ENCODE data around the gene FAM83C. TPM values are rescaled to one million over a fixed set of nuclear protein-coding genes. Genes with fewer than 3 reads are reported as not detected.

FAM83C gene
- polyA plus RNA-seq, 1 of the 3 experiments (the other 2 are of a cell fraction) = not detected

- 80% methylated on average over 1 of the region's 12 CpGs for WGBS (ENCODE audit: low lambda C conversion rate)
Measured at GRCh38 chr20:35286077-35286898, 5.9 kb downstream of the FAM83C start.

GRCh38 chr20:35285806-35286076, 6.5 kb downstream of the FAM83C start:
- Histone ChIP-seq H3K4me1 (ENCODE audit: control insufficient read depth in 1 of 2, insufficient read depth in 2 of 2, low read depth in 1 of 2, low read length in 1 of 2) (peaks cover 0 to 20% of the 10 kb centered on the region in 2 experiments; a peak in 3 of 4 replicates), H2AFZ (ENCODE audit: low read depth) (no peak overlapping the region), H3F3A (replicated peaks; ENCODE audit: insufficient read depth) (peaks cover 9% of the 10 kb centered on the region), H3K36me3 (replicated peaks in 1 of 2; ENCODE audit: control insufficient read depth in 1 of 2, insufficient read depth in 2 of 2, low read length in 1 of 2) (peaks cover 3 to 13% of the 10 kb centered on the region in 2 experiments), H4K20me1 (ENCODE audit: insufficient read depth) (no peaks in the 10 kb centered on the region), H3K4me2 (peak overlapping the region; percentile 76), H3K27ac (ENCODE audit: low read depth in 2 of 2, low read length in 1 of 2) (no peak overlapping the region), H3K9me3 (no peaks in the 10 kb centered on the region), H3K79me2 (ENCODE audit: insufficient read depth) (peaks cover 37% of the 10 kb centered on the region), H3K27me3 (ENCODE audit: insufficient read depth) (no peaks in the 10 kb centered on the region), H3K4me3 (ENCODE audit: low read depth in 2 of 2, low read length in 1 of 2) (no peak overlapping the region), H3K9me2 (no peaks in the 10 kb centered on the region), H3K9ac (no peak overlapping the region)
- ChIA-PET POLR2A (no interaction called here), CTCF (interaction anchor here (1.0 to 1.3 kb wide), 2 partner anchors 9 to 18 kb away, joined by 3 to 4 read pairs; no protein-coding TSS in a partner anchor)
- WGBS (ENCODE audit: low lambda C conversion rate) = 80% methylated on average over 5 of the region's 5 CpGs
- TF ChIP-seq SMC3 (IDR thresholded peaks at IDR 0.05; ENCODE audit: low read depth, low read length) = no peak
- no peak for TF ChIP-seq FOXJ3 (CRISPR knock-in tag; IDR thresholded peaks at IDR 0.05)
- no peak for TF ChIP-seq FOSL2 (IDR thresholded peaks at IDR 0.05; ENCODE audit: borderline replicate concordance, low read depth)
- no peak for TF ChIP-seq TAF1 (IDR thresholded peaks at IDR 0.05; ENCODE audit: borderline replicate concordance, low read depth, low read length)
- TF ChIP-seq NFIC (IDR thresholded peaks at IDR 0.05; ENCODE audit: borderline replicate concordance) = no peak
- TF ChIP-seq EZH2phosphoT487 (IDR thresholded peaks at IDR 0.05; ENCODE audit: borderline replicate concordance, low read depth) = no peak
- TF ChIP-seq RXRA (IDR thresholded peaks at IDR 0.05; ENCODE audit: borderline replicate concordance, low read depth) = no peak
- TF ChIP-seq YY1 (IDR thresholded peaks at IDR 0.05; ENCODE audit: low read depth) = no peak
- TF ChIP-seq RAD21 (IDR thresholded peaks at IDR 0.05; ENCODE audit: low read length) = no peak
- TF ChIP-seq PBX3 (IDR thresholded peaks at IDR 0.05) = no peak
- DNase-seq = no peak

More at GRCh38 chr20:35286077-35286898, 5.9 kb downstream of the FAM83C start:
- no peak overlapping the region for H3K4me2 ChIP-seq
- no peak for TF ChIP-seq GABPA (IDR thresholded peaks at IDR 0.05; ENCODE audit: low read depth)
- no peak for TF ChIP-seq EP300 (IDR thresholded peaks at IDR 0.05; ENCODE audit: borderline replicate concordance in 1 of 2, low read depth in 1 of 2, low read length in 1 of 2)
- no peak for TF ChIP-seq NFIC (IDR thresholded peaks at IDR 0.05; ENCODE audit: borderline replicate concordance)
- no peak for TF ChIP-seq ZBTB33 (IDR thresholded peaks at IDR 0.05; ENCODE audit: borderline replicate concordance, low read depth)
- TF ChIP-seq GATA2 (CRISPR knock-in tag; IDR thresholded peaks at IDR 0.05) = no peak
- no peak for TF ChIP-seq YY1 (IDR thresholded peaks at IDR 0.05; ENCODE audit: low read depth)
- no peak for TF ChIP-seq SMC3 (IDR thresholded peaks at IDR 0.05; ENCODE audit: low read depth, low read length)
- TF ChIP-seq RCOR1 (IDR thresholded peaks at IDR 0.05; ENCODE audit: low read length) = no peak
- no peak for TF ChIP-seq NRF1 (IDR thresholded peaks at IDR 0.05; ENCODE audit: low read depth, low read length)
- no peak for TF ChIP-seq RAD21 (IDR thresholded peaks at IDR 0.05; ENCODE audit: low read length)
- no peak for TF ChIP-seq POLR2AphosphoS5 (IDR thresholded peaks at IDR 0.05; ENCODE audit: low read depth, low read length)
- no peak for TF ChIP-seq ELF1 (IDR thresholded peaks at IDR 0.05)
- POLR2A ChIA-PET = no interaction called here
- DNase-seq = no peak
- no peak overlapping the region for H2AFZ ChIP-seq (ENCODE audit: low read depth)
- H3K4me3 ChIP-seq (ENCODE audit: low read depth in 2 of 2, low read length in 1 of 2) = no peak overlapping the region
- no peak overlapping the region for H3K27ac ChIP-seq (ENCODE audit: low read depth in 2 of 2, low read length in 1 of 2)
- no peaks in the 10 kb centered on the region for H3K9me2 ChIP-seq
- H3K79me2 ChIP-seq (ENCODE audit: insufficient read depth) = peaks cover 32% of the 10 kb centered on the region
- peaks cover 0 to 25% of the 10 kb centered on the region in 2 experiments; a peak in 3 of 4 replicates for H3K4me1 ChIP-seq (ENCODE audit: control insufficient read depth in 1 of 2, insufficient read depth in 2 of 2, low read depth in 1 of 2, low read length in 1 of 2)
- peaks cover 9% of the 10 kb centered on the region for H3F3A ChIP-seq (replicated peaks; ENCODE audit: insufficient read depth)
- no peaks in the 10 kb centered on the region for H4K20me1 ChIP-seq (ENCODE audit: insufficient read depth)
- H3K36me3 ChIP-seq (replicated peaks in 1 of 2; ENCODE audit: control insufficient read depth in 1 of 2, insufficient read depth in 2 of 2, low read length in 1 of 2) = peaks cover 3 to 12% of the 10 kb centered on the region in 2 experiments
- H3K27me3 ChIP-seq (ENCODE audit: insufficient read depth) = no peaks in the 10 kb centered on the region
- no peak overlapping the region for H3K9ac ChIP-seq
- no peaks in the 10 kb centered on the region for H3K9me3 ChIP-seq
- CTCF ChIA-PET = interaction anchor here (1.0 to 1.3 kb wide), 3 partner anchors 9 to 141 kb away, joined by 3 to 4 read pairs (median 3); no protein-coding TSS in a partner anchor

Data from SK-N-SH (cell line).